ENCODE data around the gene ZNF454.

ZNF454 gene

GRCh38 chr5:178983728-178984127, 42.7 kb downstream of the ZNF454 start:
- Histone ChIP-seq H3K79me2 (ENCODE audit: insufficient read depth, low read length) (no peaks in the 10 kb centered on the region), H2AFZ (ENCODE audit: low read length) (no peak overlapping the region), H3K9ac (ENCODE audit: low read depth, low read length, poor library complexity, severe bottlenecking) (no peak overlapping the region), H3K4me1 (ENCODE audit: insufficient read depth, low read length, poor library complexity, severe bottlenecking) (no peaks in the 10 kb centered on the region), H3K9me2 (replicated peaks; ENCODE audit: low read depth, low read length) (no peaks in the 10 kb centered on the region), H3F3A (ENCODE audit: low read depth) (no peaks in the 10 kb centered on the region), H3K4me2 (ENCODE audit: low read depth, low read length, poor library complexity, severe bottlenecking) (no peak overlapping the region), H3K36me3 (ENCODE audit: insufficient read depth, low read length) (no peaks in the 10 kb centered on the region), H3K27me3 (ENCODE audit: insufficient read depth, low read length, poor library complexity, severe bottlenecking) (no peaks in the 10 kb centered on the region), H3K4me3 (ENCODE audit: low read length, poor library complexity, severe bottlenecking) (no peak overlapping the region), H4K20me1 (ENCODE audit: insufficient read depth, low read length, poor library complexity, severe bottlenecking) (no peaks in the 10 kb centered on the region), H3K9me3 (ENCODE audit: insufficient read depth, low read depth, low read length) (no peaks in the 10 kb centered on the region)
- no peak for TF ChIP-seq EZH2phosphoT487 (IDR thresholded peaks at IDR 0.05; ENCODE audit: borderline replicate concordance)
- TF ChIP-seq CTCF (conservative IDR thresholded peaks at IDR 0.05; ENCODE audit: low read length) = no peak

GRCh38 chr5:178984145-178985072, 43.4 kb downstream of the ZNF454 start:
- Histone ChIP-seq H2AFZ (ENCODE audit: low read length) (no peak overlapping the region), H3K4me3 (ENCODE audit: low read length, poor library complexity, severe bottlenecking) (no peak overlapping the region), H3K9me3 (ENCODE audit: insufficient read depth, low read depth, low read length) (no peaks in the 10 kb centered on the region), H3K79me2 (ENCODE audit: insufficient read depth, low read length) (no peaks in the 10 kb centered on the region), H3K9ac (ENCODE audit: low read depth, low read length, poor library complexity, severe bottlenecking) (no peak overlapping the region), H3K27me3 (ENCODE audit: insufficient read depth, low read length, poor library complexity, severe bottlenecking) (no peaks in the 10 kb centered on the region), H3K4me2 (ENCODE audit: low read depth, low read length, poor library complexity, severe bottlenecking) (no peak overlapping the region), H3K36me3 (ENCODE audit: insufficient read depth, low read length) (no peaks in the 10 kb centered on the region), H4K20me1 (ENCODE audit: insufficient read depth, low read length, poor library complexity, severe bottlenecking) (no peaks in the 10 kb centered on the region), H3K4me1 (ENCODE audit: insufficient read depth, low read length, poor library complexity, severe bottlenecking) (no peaks in the 10 kb centered on the region), H3F3A (ENCODE audit: low read depth) (no peaks in the 10 kb centered on the region), H3K9me2 (replicated peaks; ENCODE audit: low read depth, low read length) (no peaks in the 10 kb centered on the region)
- TF ChIP-seq CTCF (conservative IDR thresholded peaks at IDR 0.05; ENCODE audit: low read length) (no peak), EZH2phosphoT487 (IDR thresholded peaks at IDR 0.05; ENCODE audit: borderline replicate concordance) (no peak)

GRCh38 chr5:178986326-178986960, 45.4 kb downstream of the ZNF454 start:
- Histone ChIP-seq H3K4me3 (ENCODE audit: low read length, poor library complexity, severe bottlenecking) (no peak overlapping the region), H3K79me2 (ENCODE audit: insufficient read depth, low read length) (no peaks in the 10 kb centered on the region), H3K9ac (ENCODE audit: low read depth, low read length, poor library complexity, severe bottlenecking) (no peak overlapping the region), H3K9me3 (ENCODE audit: insufficient read depth, low read depth, low read length) (no peaks in the 10 kb centered on the region), H2AFZ (ENCODE audit: low read length) (no peak overlapping the region), H3K4me1 (ENCODE audit: insufficient read depth, low read length, poor library complexity, severe bottlenecking) (no peaks in the 10 kb centered on the region), H3F3A (ENCODE audit: low read depth) (no peaks in the 10 kb centered on the region), H3K9me2 (replicated peaks; ENCODE audit: low read depth, low read length) (no peaks in the 10 kb centered on the region), H3K27me3 (ENCODE audit: insufficient read depth, low read length, poor library complexity, severe bottlenecking) (no peaks in the 10 kb centered on the region), H3K4me2 (ENCODE audit: low read depth, low read length, poor library complexity, severe bottlenecking) (no peak overlapping the region), H4K20me1 (ENCODE audit: insufficient read depth, low read length, poor library complexity, severe bottlenecking) (no peaks in the 10 kb centered on the region), H3K36me3 (ENCODE audit: insufficient read depth, low read length) (no peaks in the 10 kb centered on the region)
- TF ChIP-seq CTCF (conservative IDR thresholded peaks at IDR 0.05; ENCODE audit: low read length) (no peak), EZH2phosphoT487 (IDR thresholded peaks at IDR 0.05; ENCODE audit: borderline replicate concordance) (no peak)

All from Loucy (cell line).